ENCODE data around the gene CHCHD3.

CHCHD3 gene

DNA sequence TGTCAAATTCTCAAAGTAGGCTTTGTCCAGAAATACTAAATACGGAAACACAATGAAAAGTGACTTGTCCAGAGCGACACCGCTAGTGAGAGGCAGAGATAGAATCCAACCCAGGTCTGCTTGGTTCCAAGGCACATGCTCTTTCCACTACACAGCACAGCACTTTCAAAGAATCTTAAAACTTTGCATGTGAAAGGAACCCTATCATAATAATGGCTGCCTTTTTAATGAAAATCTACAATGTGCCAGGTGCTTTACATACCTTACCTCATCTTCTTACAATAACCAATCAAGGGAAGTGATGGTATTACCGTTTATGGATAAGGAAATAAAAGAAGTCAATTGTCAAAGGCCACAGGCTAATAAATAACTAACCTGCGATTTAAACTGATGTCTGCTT, 2.6 kb downstream of the CHCHD3 start:
- no peak for DNase-seq (ENCODE audit: low read depth in 2 of 2)

DNA sequence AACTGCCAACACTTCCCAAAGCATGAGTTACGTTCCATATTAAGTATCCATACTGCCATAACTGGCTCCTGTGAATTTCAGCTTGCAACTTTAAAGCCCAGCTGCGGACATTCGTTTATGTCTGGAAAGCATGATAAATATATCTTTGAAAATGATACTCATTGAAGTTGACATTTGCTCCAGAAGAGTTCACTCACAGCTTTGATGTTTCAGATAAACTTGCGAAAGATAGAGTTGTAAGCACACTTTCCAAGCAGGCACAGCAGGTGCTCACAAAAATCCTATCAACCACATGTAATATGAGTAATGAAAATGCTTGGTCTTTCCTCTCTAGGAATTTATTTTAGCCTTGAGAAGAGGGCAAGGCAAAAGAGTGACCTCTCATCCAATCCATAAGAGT, 4.5 kb downstream of the CHCHD3 start:
- no peak for DNase-seq (ENCODE audit: low read depth in 2 of 2)

- DNase-seq (ENCODE audit: low read depth in 2 of 2), result no peak
These were observed 5.7 kb downstream of the CHCHD3 start for GRCh38 chr7:133076142-133076541.

DNA sequence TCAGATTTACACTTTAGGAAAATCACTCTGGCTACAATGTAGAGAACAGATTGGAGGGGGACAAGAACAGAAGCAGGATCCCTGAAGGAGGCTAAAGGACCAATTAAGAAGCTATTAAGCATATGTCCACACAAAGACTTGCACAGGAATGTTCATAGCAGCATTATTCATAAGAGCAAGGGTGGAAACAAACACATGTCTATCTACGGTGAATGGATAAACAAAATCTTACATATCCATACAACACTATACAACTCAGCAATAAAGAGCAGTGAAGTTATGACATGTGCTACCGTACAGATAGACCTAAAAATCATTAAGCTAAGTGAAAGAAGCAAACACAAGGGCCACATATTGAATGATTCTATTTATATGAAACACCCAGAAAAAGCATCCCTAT, 10.4 kb downstream of the CHCHD3 start:
- DNase-seq (ENCODE audit: low read depth in 2 of 2), result no peak

- no peak for DNase-seq (ENCODE audit: low read depth in 2 of 2)
These were observed 11.3 kb downstream of the CHCHD3 start for GRCh38 chr7:133070562-133070961.

GRCh38 chr7:133065301-133065700, 16.6 kb downstream of the CHCHD3 start:
- no peak for DNase-seq (ENCODE audit: low read depth in 2 of 2)

DNA sequence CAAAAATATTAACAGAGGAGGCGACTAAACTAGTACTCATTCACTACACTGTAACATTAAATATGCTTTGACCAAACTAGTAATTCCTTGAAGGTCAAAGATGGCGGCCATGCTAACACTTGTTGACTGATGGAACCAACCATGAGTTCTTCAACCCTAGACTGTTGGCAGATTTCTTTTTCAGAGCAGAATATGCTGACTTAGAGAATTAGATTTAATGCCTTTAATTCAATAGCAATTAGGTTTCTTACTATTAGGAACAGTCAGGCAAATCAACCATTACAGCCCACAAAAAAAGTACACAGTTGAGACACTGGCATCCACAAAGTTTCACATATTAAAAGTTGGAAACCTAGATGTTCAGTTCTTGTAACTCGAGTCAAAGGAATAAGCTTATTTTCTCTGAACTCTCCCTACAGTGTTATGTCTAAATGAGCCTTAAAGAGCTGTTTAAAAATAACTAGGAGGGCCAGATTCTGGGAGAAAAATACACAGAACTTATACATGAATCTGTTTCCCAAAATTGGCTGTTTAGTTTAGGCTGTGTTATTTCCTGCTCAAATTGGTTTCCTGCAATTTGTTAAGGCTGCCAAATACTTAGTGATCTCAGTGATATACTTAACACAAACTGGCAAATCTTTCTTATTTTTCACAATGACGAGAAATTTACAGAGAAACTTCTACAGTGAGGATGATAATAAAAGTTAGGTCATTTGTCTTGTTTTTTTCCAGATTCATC, 17.6 kb downstream of the CHCHD3 start:
- DNase-seq (ENCODE audit: low read depth in 2 of 2), result no peak

DNA sequence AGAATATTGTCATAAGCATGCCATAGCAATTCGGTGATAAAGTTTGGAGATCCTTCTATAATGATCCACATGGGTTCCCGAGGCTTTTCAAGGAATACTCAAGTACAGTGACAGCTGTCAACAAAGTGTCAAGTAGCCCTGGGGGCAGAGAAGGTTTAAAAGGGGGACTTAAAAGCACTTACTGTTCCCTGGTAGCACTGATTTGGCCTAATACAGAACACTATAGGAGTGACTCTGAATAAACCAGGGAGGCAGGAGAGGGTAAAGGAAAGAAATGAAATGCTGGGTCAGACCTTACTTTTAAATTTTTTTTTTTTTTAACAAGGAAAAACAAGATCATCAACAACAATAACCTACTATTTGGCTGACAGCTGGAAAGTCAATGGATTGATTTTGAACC, 20.1 kb downstream of the CHCHD3 start:
- DNase-seq (ENCODE audit: low read depth in 2 of 2), result no peak

- no peak for DNase-seq (ENCODE audit: low read depth in 2 of 2)
These were observed 20.5 kb downstream of the CHCHD3 start for GRCh38 chr7:133061357-133061756.

GRCh38 chr7:133060004-133060403, 21.9 kb downstream of the CHCHD3 start:
- DNase-seq (ENCODE audit: low read depth in 2 of 2), result no peak

GRCh38 chr7:133059263-133059662, 22.6 kb downstream of the CHCHD3 start:
- no peak for DNase-seq (ENCODE audit: low read depth in 2 of 2)

DNA sequence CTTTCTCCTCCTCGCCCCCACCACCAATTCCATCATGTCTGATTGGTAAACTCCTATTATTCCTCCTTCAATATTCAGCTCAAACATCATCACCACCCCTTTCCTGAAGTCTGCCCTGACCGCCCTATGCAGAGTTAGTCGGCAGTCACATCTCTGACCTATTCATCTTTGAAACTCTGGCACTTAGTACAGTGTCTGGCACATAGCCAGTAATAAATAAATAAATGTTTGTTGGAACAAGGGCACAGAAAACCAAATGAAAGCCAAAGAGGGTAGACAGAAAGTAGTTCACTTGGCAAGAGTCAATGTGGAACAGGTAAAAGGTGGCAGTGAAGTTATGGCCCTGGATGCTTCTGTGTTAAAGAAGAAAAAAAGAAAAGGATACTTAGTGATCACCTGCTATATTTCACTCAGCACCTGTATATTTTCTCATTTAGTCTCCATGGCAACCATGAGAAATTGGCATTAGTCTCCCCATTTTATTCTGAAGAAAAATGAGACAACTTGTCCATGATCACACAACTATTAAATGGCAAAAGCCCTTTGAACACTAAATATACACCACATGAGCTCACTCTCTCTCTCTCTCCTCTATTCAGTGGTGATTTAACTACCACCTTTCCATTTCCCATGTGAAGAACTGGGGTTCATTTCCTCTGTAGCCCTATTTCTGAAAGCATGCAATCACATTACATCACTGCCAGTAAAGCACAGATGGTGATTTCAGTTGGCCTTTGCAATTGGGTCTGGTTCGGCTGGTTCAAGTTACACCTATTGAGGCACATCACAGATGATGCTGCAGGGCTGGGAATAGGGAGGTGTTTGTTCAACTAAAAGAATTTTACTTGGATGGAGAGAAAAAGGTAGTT, 25.3 kb downstream of the CHCHD3 start:
- no peak for DNase-seq (ENCODE audit: low read depth in 2 of 2)

DNA sequence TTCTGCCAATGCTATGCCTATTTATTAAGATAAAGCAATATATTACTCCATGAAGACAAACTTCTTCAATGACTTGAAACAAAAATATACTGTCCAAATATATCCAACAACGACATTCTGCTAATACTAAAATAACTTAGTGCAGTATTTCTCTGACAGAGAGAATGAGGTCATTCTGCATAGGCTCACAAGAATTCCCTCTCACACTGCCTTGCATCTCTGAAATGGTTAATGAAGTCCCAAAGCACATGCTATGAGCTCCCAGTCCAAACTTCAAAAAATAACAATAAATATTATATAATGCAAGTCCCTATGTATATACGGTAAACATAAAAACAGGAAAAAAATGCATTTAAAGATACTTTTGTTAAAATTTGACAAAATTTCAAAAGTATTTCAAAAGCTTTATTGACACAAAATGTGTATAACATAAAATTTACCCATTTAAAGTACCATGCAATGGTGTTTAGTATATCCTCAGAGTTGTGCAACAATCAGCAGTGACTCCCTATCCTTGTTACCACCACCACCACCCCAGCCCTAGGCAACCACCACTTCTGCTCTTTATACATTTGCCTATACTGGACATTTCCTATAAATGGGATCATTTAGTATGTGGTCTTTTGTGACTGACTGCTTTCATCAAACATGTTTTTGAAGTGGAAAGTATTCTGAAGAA, 27.6 kb downstream of the CHCHD3 start:
- DNase-seq (ENCODE audit: low read depth in 2 of 2), result no peak

- no peak for DNase-seq (ENCODE audit: low read depth in 2 of 2)
These were observed 28.5 kb downstream of the CHCHD3 start for GRCh38 chr7:133053321-133053891.

- DNase-seq (ENCODE audit: low read depth in 2 of 2), result no peak
These were observed 29.1 kb downstream of the CHCHD3 start for GRCh38 chr7:133052826-133053225.

- DNase-seq (ENCODE audit: low read depth in 2 of 2), result no peak
These were observed 29.5 kb downstream of the CHCHD3 start for GRCh38 chr7:133052401-133052756.

GRCh38 chr7:133051719-133052400, 30.0 kb downstream of the CHCHD3 start:
- DNase-seq (ENCODE audit: low read depth in 2 of 2), result no peak

DNA sequence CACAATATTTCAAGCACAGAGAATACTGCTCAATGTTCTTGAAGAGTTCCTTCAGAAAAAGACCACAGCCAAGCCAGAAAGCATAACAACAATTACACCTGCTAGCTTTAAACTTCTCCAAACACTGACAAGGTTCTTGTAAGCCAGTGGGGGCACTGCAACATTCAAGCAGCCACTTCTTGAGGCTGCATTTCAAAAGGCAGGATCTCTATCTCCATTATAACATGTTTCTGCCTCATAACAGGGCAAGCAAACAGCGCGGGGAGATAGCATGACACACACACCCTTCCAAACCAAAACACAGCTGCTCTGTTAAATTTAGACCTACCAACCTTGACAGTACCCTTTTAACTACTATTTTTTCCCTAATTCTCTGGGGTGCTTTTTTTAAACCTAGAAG, 30.8 kb downstream of the CHCHD3 start:
- no peak for DNase-seq (ENCODE audit: low read depth in 2 of 2)

DNA sequence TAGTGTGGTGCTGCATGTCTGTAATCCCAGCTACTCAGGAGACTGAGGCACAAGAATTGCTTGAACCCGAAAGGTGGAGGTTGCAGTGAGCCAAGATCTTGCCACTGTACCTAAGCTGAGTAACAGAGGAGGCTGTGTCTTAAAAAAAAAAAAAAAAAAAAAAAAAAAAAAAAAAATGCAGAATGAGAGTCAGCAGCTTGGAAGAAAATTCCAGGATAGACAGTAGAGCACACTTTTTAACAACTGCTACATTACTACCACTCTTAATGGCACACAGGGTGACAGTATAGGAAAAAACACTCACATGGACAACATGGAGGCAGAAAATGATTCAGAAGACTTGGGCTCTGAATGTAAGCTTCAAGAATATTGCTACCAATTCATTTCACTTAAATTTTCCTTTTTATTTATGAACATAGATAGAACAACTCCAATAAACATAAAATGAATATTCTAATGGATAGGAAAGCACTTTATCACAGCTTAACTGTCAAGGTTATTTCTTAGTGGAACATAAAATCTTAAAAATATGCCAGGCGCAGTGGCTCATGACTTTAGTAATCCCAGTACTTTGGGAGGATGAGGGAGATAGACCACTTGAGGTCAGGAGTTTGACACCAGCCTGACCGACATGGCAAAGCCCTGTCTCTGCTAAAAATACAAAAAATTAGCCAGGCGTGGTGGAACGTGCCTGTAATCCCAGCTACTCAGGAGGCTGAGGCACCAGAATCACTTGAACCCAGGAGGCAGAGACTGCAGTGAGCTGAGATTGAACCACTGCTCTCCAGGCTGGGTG, 31.5 kb downstream of the CHCHD3 start:
- DNase-seq (ENCODE audit: low read depth in 2 of 2), result no peak

DNA sequence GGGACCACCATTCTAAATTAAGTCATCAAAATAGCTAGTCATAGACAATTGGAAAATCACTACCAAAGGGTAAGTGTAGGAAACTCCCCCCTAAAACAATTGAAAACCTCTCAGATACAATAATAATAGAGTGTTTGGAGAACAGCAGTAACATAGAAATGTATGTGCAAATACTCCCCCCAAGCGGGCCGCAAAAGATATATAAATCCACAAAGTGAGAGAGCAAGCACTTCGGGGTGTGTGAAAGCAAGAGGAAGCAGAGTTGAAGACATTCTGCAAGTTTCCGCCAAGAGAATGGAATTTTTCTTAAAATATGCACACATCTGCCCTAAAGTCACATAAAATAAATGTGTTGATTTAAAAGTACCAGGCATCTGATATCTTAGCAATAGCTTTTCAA, 33.3 kb downstream of the CHCHD3 start:
- no peak for DNase-seq (ENCODE audit: low read depth in 2 of 2)

DNA sequence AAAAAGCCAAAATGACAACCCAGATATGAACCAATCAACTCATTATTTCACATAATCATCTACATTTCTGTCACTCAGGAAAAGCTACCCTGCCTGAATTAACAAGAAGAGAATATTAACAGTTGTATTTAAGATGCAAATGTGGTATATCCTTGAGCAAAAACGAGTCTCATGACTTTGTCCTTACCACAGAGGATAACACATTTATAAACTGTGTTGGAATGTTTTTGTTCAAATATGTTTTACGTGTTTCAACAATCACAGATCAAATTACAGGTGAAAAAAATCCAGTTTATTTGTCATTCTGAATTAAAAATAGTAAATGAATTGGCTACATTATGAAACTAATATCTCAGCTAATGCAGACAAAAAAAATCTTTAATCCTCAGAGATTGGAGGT, 34.6 kb downstream of the CHCHD3 start:
- no peak for DNase-seq (ENCODE audit: low read depth in 2 of 2)

All from stimulated activated CD4-positive, alpha-beta T cell treated with anti-CD3 and anti-CD28 coated beads, Interleukin-1b, Interleukin-23, amount 100 ng/mL, for 4 hours (primary cell).